Loucy (cell line): ENCODE data around the gene DCDC2.

Experiments
- EZH2phosphoT487 ChIP-seq: fragments of 200-600 bp; IDR thresholded peaks from 2 replicates; pipeline ENCODE4 v1.6.1; 2018; ENCODE audit warnings: antibody characterized with exemption, mild to moderate bottlenecking, moderate library complexity, borderline replicate concordance
- TF ChIP-seq, protein P1 (sequence below): fragments of 200-600 bp; sonication (generic); conservative IDR thresholded peaks from 2 replicates; pipeline ENCODE4 v1.5.1; 2014; ENCODE audit warnings: mild to moderate bottlenecking, antibody characterized with exemption, low read length

DNA sequence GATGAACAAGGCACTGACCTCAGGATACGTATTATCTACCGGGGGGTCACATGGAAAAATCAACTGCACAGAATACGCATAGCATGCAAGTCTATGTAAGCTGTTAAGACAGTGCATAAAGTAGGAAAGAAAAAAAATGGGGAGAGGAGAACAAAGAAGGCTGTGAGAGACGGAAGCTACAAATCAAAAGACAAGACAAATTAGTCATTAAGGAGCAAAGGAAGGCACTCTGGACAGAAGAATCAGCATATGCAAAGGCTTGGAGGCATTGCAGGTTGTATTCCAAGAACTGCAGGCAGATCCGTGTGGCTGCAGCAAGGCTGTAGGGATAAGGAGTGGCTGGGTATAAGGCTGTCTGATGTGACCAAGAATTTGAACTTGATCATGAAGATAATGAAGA is 142.9 kb downstream of the DCDC2 start:
- no peak for TF ChIP-seq EZH2phosphoT487
- TF ChIP-seq, protein P1, sequence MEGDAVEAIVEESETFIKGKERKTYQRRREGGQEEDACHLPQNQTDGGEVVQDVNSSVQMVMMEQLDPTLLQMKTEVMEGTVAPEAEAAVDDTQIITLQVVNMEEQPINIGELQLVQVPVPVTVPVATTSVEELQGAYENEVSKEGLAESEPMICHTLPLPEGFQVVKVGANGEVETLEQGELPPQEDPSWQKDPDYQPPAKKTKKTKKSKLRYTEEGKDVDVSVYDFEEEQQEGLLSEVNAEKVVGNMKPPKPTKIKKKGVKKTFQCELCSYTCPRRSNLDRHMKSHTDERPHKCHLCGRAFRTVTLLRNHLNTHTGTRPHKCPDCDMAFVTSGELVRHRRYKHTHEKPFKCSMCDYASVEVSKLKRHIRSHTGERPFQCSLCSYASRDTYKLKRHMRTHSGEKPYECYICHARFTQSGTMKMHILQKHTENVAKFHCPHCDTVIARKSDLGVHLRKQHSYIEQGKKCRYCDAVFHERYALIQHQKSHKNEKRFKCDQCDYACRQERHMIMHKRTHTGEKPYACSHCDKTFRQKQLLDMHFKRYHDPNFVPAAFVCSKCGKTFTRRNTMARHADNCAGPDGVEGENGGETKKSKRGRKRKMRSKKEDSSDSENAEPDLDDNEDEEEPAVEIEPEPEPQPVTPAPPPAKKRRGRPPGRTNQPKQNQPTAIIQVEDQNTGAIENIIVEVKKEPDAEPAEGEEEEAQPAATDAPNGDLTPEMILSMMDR, result no peak
